KMS-11 (cell line): Measurements from ENCODE around the gene COPS4.
A peak's percentile ranks its signal among the peaks of the same experiment; 100 is the strongest.
"Not testable (repeated sequence)": the region's sequence is repeated elsewhere in the genome, so short reads cannot be mapped to it uniquely, and the experiment has no call there.

ENCODE experiments used
- H2AFZ ChIP-seq: fragments of 200-600 bp; sonication (generic); 2 replicates; pipeline ENCODE4 v1.6.1; 2016; ENCODE audit warnings: antibody characterized with exemption, mixed run types, low read depth
- H3K27ac ChIP-seq: fragments of 200-600 bp; sonication (generic); 2 replicates; pipeline ENCODE4 v1.6.1; 2016; ENCODE audit warnings: mild to moderate bottlenecking, mixed run types
- H3K27me3 ChIP-seq: fragments of 200-600 bp; sonication (generic); 2 replicates; pipeline ENCODE4 v1.6.1; 2017; ENCODE audit warnings: mild to moderate bottlenecking, low read depth, mixed run types, moderate library complexity; ENCODE audit not compliant: insufficient read depth
- H3K36me3 ChIP-seq: fragments of 200-600 bp; sonication (generic); 2 replicates; pipeline ENCODE4 v1.6.1; 2017; ENCODE audit warnings: mild to moderate bottlenecking, mixed run types; ENCODE audit not compliant: insufficient read depth
- H3K4me1 ChIP-seq: fragments of 200-600 bp; sonication (generic); 2 replicates; pipeline ENCODE4 v1.6.1; 2016; ENCODE audit warnings: mild to moderate bottlenecking, low read depth, mixed run types; ENCODE audit not compliant: poor library complexity, severe bottlenecking
- H3K4me2 ChIP-seq: fragments of 200-600 bp; sonication (generic); 2 replicates; pipeline ENCODE4 v1.7.0; 2016; ENCODE audit warnings: mild to moderate bottlenecking, mixed run types
- H3K4me3 ChIP-seq: fragments of 200-600 bp; sonication (generic); IDR thresholded peaks from 2 replicates; pipeline ENCODE4 v1.6.1; 2017; ENCODE audit warnings: low read depth, low read length, mixed read lengths; ENCODE audit not compliant: insufficient read depth
- H3K79me2 ChIP-seq: fragments of 200-600 bp; sonication (generic); 2 replicates; pipeline ENCODE4 v1.6.1; 2016; ENCODE audit warnings: low read depth, mixed run types; ENCODE audit not compliant: insufficient read depth
- H3K9ac ChIP-seq: fragments of 200-600 bp; sonication (generic); 2 replicates; pipeline ENCODE4 v1.6.1; 2016; ENCODE audit warnings: mild to moderate bottlenecking, mixed run types
- H4K20me1 ChIP-seq: fragments of 200-600 bp; sonication (generic); 2 replicates; pipeline ENCODE4 v1.6.1; 2016; ENCODE audit warnings: mild to moderate bottlenecking, mixed run types; ENCODE audit not compliant: insufficient read depth
- CTCF ChIP-seq: fragments of 200-600 bp; sonication (generic); conservative IDR thresholded peaks from 2 replicates; pipeline ENCODE4 v1.6.1; 2017; ENCODE audit warnings: low read depth, mild to moderate bottlenecking, antibody characterized with exemption, low read length, moderate library complexity, mixed read lengths

Gene COPS4

GRCh38 chr4:82994834-82995233, 40.1 kb upstream of the COPS4 start:
- H3K27ac ChIP-seq: no peak overlapping the region
- H3K4me3 ChIP-seq: no peak overlapping the region
- peaks cover 18% of the 10 kb centered on the region; the same call in 1 of the 2 replicates for H4K20me1 ChIP-seq
- peaks cover 85% of the 10 kb centered on the region for H3K79me2 ChIP-seq
- no peak for TF ChIP-seq CTCF
- peaks cover 22% of the 10 kb centered on the region for H3K4me1 ChIP-seq
- H3K9ac ChIP-seq: no peak overlapping the region
- no peak overlapping the region for H2AFZ ChIP-seq
- H3K27me3 ChIP-seq: no peaks in the 10 kb centered on the region
- H3K36me3 ChIP-seq: no peaks in the 10 kb centered on the region
- no peak overlapping the region for H3K4me2 ChIP-seq

- no peak for TF ChIP-seq CTCF
- Histone ChIP-seq H4K20me1 (peaks cover 14% of the 10 kb centered on the region; the same call in 1 of the 2 replicates), H3K27ac (0 out of 2 replicates have a peak overlapping the region, but pooled peaks have one; percentile 3), H3K4me1 (peaks cover 16% of the 10 kb centered on the region), H3K27me3 (no peaks in the 10 kb centered on the region), H3K9ac (no peak overlapping the region), H3K36me3 (no peaks in the 10 kb centered on the region), H3K79me2 (peaks cover 86% of the 10 kb centered on the region), H2AFZ (no peak overlapping the region), H3K4me2 (no peak overlapping the region), H3K4me3 (no peak overlapping the region)
These were observed 36.1 kb upstream of the COPS4 start for GRCh38 chr4:82998898-82999297.

GRCh38 chr4:83002329-83002728, 32.7 kb upstream of the COPS4 start:
- Histone ChIP-seq H3K27ac (no peak overlapping the region), H3K4me3 (no peak overlapping the region), H2AFZ (no peak overlapping the region), H3K79me2 (peaks cover 92% of the 10 kb centered on the region), H3K9ac (no peak overlapping the region), H3K36me3 (no peaks in the 10 kb centered on the region), H3K4me2 (no peak overlapping the region), H3K27me3 (no peaks in the 10 kb centered on the region), H4K20me1 (peaks cover 10% of the 10 kb centered on the region; the same call in 1 of the 2 replicates), H3K4me1 (peaks cover 13% of the 10 kb centered on the region)
- TF ChIP-seq CTCF: no peak

GRCh38 chr4:83003044-83003791, 31.8 kb upstream of the COPS4 start:
- H3K4me1 ChIP-seq: peaks cover 22% of the 10 kb centered on the region
- not testable (repeated sequence) for H3K4me2 ChIP-seq, H3K27me3 ChIP-seq, H3K9ac ChIP-seq, H3K27ac ChIP-seq, H4K20me1 ChIP-seq, H2AFZ ChIP-seq, H3K36me3 ChIP-seq, H3K4me3 ChIP-seq
- H3K79me2 ChIP-seq: peaks cover 93% of the 10 kb centered on the region

GRCh38 chr4:83009529-83009928, 25.5 kb upstream of the COPS4 start:
- Histone ChIP-seq H3K79me2 (peaks cover 79% of the 10 kb centered on the region), H3K27me3 (no peaks in the 10 kb centered on the region), H3K36me3 (no peaks in the 10 kb centered on the region), H3K9ac (peak overlapping the region; percentile 93; the same call in 1 of the 2 replicates), H3K4me2 (peak overlapping the region; percentile 79), H3K4me3 (peak overlapping the region; percentile 81), H3K4me1 (peaks cover 37% of the 10 kb centered on the region), H4K20me1 (no peaks in the 10 kb centered on the region), H2AFZ (no peak overlapping the region), H3K27ac (peak overlapping the region; percentile 93)
- no peak for TF ChIP-seq CTCF
